Liver (tissue), 9 donors: ENCODE results near the gene AP3S1. TPM values are rescaled to one million over a fixed set of nuclear protein-coding genes. Genes with fewer than 3 reads are reported as not detected.

ENCODE experiments used
- DNase-seq: peaks from one replicate; pipeline ENCODE4 v3.0.0-alpha.2; 2017; ENCODE audit warnings: low spot score
- H3K27ac ChIP-seq, 2 donors: one replicate each; pipeline ENCODE4 v1.7.0; 2013; ENCODE audit warnings: inconsistent platforms in 2 of 2, low read length in 2 of 2, control low read depth in 1 of 2, low read depth in 1 of 2, mild to moderate bottlenecking in 1 of 2
- H3K27me3 ChIP-seq, 4 donors: one replicate each; pipeline versions ENCODE4 v1.6.1 to v1.7.0; 2013; ENCODE audit warnings: low read length in 3 of 4, inconsistent platforms in 1 of 4, mild to moderate bottlenecking in 1 of 4, moderate library complexity in 1 of 4; ENCODE audit not compliant: control insufficient read depth in 4 of 4, insufficient read depth in 4 of 4
- H3K36me3 ChIP-seq, 4 donors: one replicate each; pipeline versions ENCODE4 v1.6.1 to v1.7.0; 2013; ENCODE audit warnings: low read length in 3 of 4, mild to moderate bottlenecking in 3 of 4, low read depth in 1 of 4, moderate library complexity in 1 of 4; ENCODE audit not compliant: control insufficient read depth in 4 of 4, insufficient read depth in 3 of 4
- H3K4me1 ChIP-seq, 4 donors: one replicate each; pipeline versions ENCODE4 v1.6.1 to v1.7.0; 2013; ENCODE audit warnings: low read length in 3 of 4, mild to moderate bottlenecking in 3 of 4, moderate library complexity in 1 of 4; ENCODE audit not compliant: control insufficient read depth in 4 of 4, insufficient read depth in 4 of 4
- H3K4me3 ChIP-seq, 3 donors: one replicate each; pipeline versions ENCODE4 v1.6.1 to v1.7.0; 2013; ENCODE audit warnings: low read length in 3 of 3, control low read depth in 1 of 3, low read depth in 1 of 3, mild to moderate bottlenecking in 1 of 3
- H3K9ac ChIP-seq, 2 donors: one replicate each; pipeline ENCODE4 v1.7.0; 2013; ENCODE audit warnings: low read length in 2 of 2, mild to moderate bottlenecking in 2 of 2, moderate library complexity in 2 of 2, control low read depth in 1 of 2, low read depth in 1 of 2
- H3K9me3 ChIP-seq, 4 donors: one replicate each; pipeline versions ENCODE4 v1.6.1 to v1.7.0; 2013; ENCODE audit warnings: low read length in 3 of 4; ENCODE audit not compliant: control insufficient read depth in 4 of 4
- ATF3 ChIP-seq: IDR thresholded peaks from 2 replicates; pipeline ENCODE4 v1.6.1; 2016; ENCODE audit warnings: antibody characterized with exemption
- CTCF ChIP-seq: fragments of 150-350 bp; IDR thresholded peaks from 2 replicates; pipeline ENCODE4 v1.5.1; 2017; ENCODE audit warnings: improper control_type of control experiment, low read depth, low read length; ENCODE audit not compliant: missing input control
- EGR1 ChIP-seq, 2 donors: IDR thresholded peaks; 2 replicates each; pipeline ENCODE4 v1.6.1; 2016 to 2018; ENCODE audit warnings: antibody characterized with exemption in 2 of 2, low read depth in 2 of 2
- FOXA1 ChIP-seq: IDR thresholded peaks from 2 replicates; pipeline ENCODE4 v1.6.1; 2016; ENCODE audit warnings: antibody characterized with exemption
- FOXA2 ChIP-seq: IDR thresholded peaks from 2 replicates; pipeline ENCODE4 v1.6.1; 2016; ENCODE audit warnings: antibody characterized with exemption
- GABPA ChIP-seq, 2 donors: IDR thresholded peaks in 1 of 2; conservative IDR thresholded peaks in 1 of 2; 2 replicates each; pipeline ENCODE4 v1.6.1; 2016; ENCODE audit warnings: antibody characterized with exemption in 2 of 2, mild to moderate bottlenecking in 1 of 2, moderate library complexity in 1 of 2
- HNF4A ChIP-seq, 2 donors: conservative IDR thresholded peaks; 2 replicates each; pipeline ENCODE4 v1.6.1; 2016; ENCODE audit warnings: antibody characterized with exemption in 2 of 2, mild to moderate bottlenecking in 2 of 2
- HNF4G ChIP-seq: IDR thresholded peaks from 2 replicates; pipeline ENCODE4 v1.6.1; 2016; ENCODE audit warnings: antibody characterized with exemption
- JUND ChIP-seq, 2 donors: IDR thresholded peaks; 2 replicates each; pipeline ENCODE4 v1.6.1; 2016; ENCODE audit warnings: antibody characterized with exemption in 2 of 2
- NR2F2 ChIP-seq: IDR thresholded peaks from 2 replicates; pipeline ENCODE4 v1.6.1; 2016; ENCODE audit warnings: antibody characterized with exemption
- RAD21 ChIP-seq, 2 donors: IDR thresholded peaks; 2 replicates each; pipeline ENCODE4 v1.6.1; 2016; ENCODE audit warnings: antibody characterized with exemption in 2 of 2, mild to moderate bottlenecking in 2 of 2
- REST ChIP-seq: IDR thresholded peaks from 2 replicates; pipeline ENCODE4 v1.6.1; 2016; ENCODE audit warnings: antibody characterized with exemption, mild to moderate bottlenecking
- RXRA ChIP-seq, 2 donors: IDR thresholded peaks; 2 replicates each; pipeline ENCODE4 v1.6.1; 2017 to 2018; ENCODE audit warnings: antibody characterized with exemption in 2 of 2, mild to moderate bottlenecking in 1 of 2
- SP1 ChIP-seq: IDR thresholded peaks from 2 replicates; pipeline ENCODE4 v1.6.1; 2018; ENCODE audit warnings: antibody characterized with exemption, mild to moderate bottlenecking
- TAF1 ChIP-seq: conservative IDR thresholded peaks from 2 replicates; pipeline ENCODE4 v1.6.1; 2016; ENCODE audit warnings: antibody characterized with exemption, mild to moderate bottlenecking
- YY1 ChIP-seq: IDR thresholded peaks from 2 replicates; pipeline ENCODE4 v1.6.1; 2016; ENCODE audit warnings: antibody characterized with exemption, mild to moderate bottlenecking
- ZBTB33 ChIP-seq: IDR thresholded peaks from 2 replicates; pipeline ENCODE4 v1.6.1; 2016; ENCODE audit warnings: antibody characterized with exemption
- WGBS: extraction: QIAGEN DNeasy Blood & Tissue Kit; methylation state at CpG from one replicate; pipeline ENCODE4 v1.1.7; 2013; 5-methylcytosine and 5-hydroxymethylcytosine counted together
- polyA plus RNA-seq, 2 donors: library from polyadenylated mRNA; stranded (reverse) in 1 of 2; unstranded in 1 of 2; fragments of 200-250 nt in 1 of 2; fragments of >200 nt in 1 of 2; fragmentation: Nextera tagmentation in 1 of 2; extraction: Ambion mirVana in 1 of 2; gene quantifications; one replicate each; pipeline versions ENCODE4 v1.2.1 to v1.2.3, GENCODE V29; 2013 to 2015
- total RNA-seq, 2 donors: library from RNA; depleted of rRNA; stranded (reverse); fragments of >200 nt; gene quantifications; one replicate each; pipeline ENCODE4 v1.2.3, GENCODE V29; 2014
- donor health status: healthy.
- donor health status: healthy.
- donor health status: healthy.
- donor health status: healthy.
- donor health status: healthy.

AP3S1 gene
- total and polyA plus RNA-seq, 4 donors = 32.7 to 52.7 (median 40.9) TPM

GRCh38 chr5:115936031-115936430 is 94.3 kb downstream of the AP3S1 start:
- Histone ChIP-seq H3K36me3 (no peaks in the 10 kb centered on the region), H3K27me3 (no peaks in the 10 kb centered on the region), H3K27ac (no peak overlapping the region), H3K9ac (no peak overlapping the region), H3K9me3 (no peaks in the 10 kb centered on the region), H3K4me3 (no peak overlapping the region), H3K4me1 (no peaks in the 10 kb centered on the region)
- DNase-seq = no peak
- TF ChIP-seq ATF3 (no peak), FOXA1 (no peak), RXRA (IDR thresholded peaks at IDR 0.05) (no peak), ZBTB33 (no peak), JUND (IDR thresholded peaks at IDR 0.05) (no peak), HNF4A (conservative IDR thresholded peaks at IDR 0.05) (no peak), EGR1 (IDR thresholded peaks at IDR 0.05; ENCODE audit: low read depth in 2 of 2) (no peak), RAD21 (IDR thresholded peaks at IDR 0.05) (no peak), NR2F2 (no peak), CTCF (no peak), TAF1 (no peak), GABPA (IDR thresholded peaks at IDR 0.05 in 1 of 2, conservative IDR thresholded peaks at IDR 0.05 in 1 of 2) (no peak), SP1 (no peak), FOXA2 (no peak), REST (no peak), HNF4G (no peak)
- 89% methylated on average over 1 of the region's 1 CpG for WGBS

- Histone ChIP-seq H3K36me3 (no peaks in the 10 kb centered on the region), H3K4me3 (no peak overlapping the region), H3K9ac (no peak overlapping the region), H3K27me3 (no peaks in the 10 kb centered on the region), H3K4me1 (no peaks in the 10 kb centered on the region), H3K27ac (no peak overlapping the region), H3K9me3 (no peaks in the 10 kb centered on the region)
- no peak for TF ChIP-seq YY1
- TF ChIP-seq FOXA1 = no peak
- TF ChIP-seq GABPA (IDR thresholded peaks at IDR 0.05 in 1 of 2, conservative IDR thresholded peaks at IDR 0.05 in 1 of 2) = no peak
- no peak for TF ChIP-seq JUND (IDR thresholded peaks at IDR 0.05)
- no peak for TF ChIP-seq TAF1
- TF ChIP-seq RAD21 (IDR thresholded peaks at IDR 0.05) = no peak
- no peak for TF ChIP-seq HNF4A (conservative IDR thresholded peaks at IDR 0.05)
- no peak for TF ChIP-seq RXRA (IDR thresholded peaks at IDR 0.05)
- no peak for DNase-seq
- WGBS = 66% methylated on average over 4 of the region's 4 CpGs
Measured at GRCh38 chr5:115939059-115939458, 97.3 kb downstream of the AP3S1 start.
